HepG2 (cell line): ENCODE data around the gene GRAMD4. TPM values are rescaled to one million over a fixed set of nuclear protein-coding genes. Genes with fewer than 3 reads are reported as not detected.

Source experiments
- BORCS8-MEF2B ChIP-seq: sonication (generic); formaldehyde crosslinking; IDR thresholded peaks from 2 replicates; pipeline ENCODE4 v1.8.0; 2022; ENCODE audit warnings: mild to moderate bottlenecking, missing genetic modification reagents
- MIER2 ChIP-seq: IDR thresholded peaks from 2 replicates; pipeline ENCODE4 v1.6.1; 2016; ENCODE audit warnings: missing biosample characterization, missing genetic modification reagents
- NCOA5 ChIP-seq: sonication (generic); formaldehyde crosslinking; IDR thresholded peaks from 2 replicates; pipeline ENCODE4 v1.4.0; 2020; ENCODE audit warnings: missing genetic modification reagents
- NR2F1 ChIP-seq, 2 experiments: fragments of 450-650 bp in 1 of 2; formaldehyde crosslinking in 1 of 2; IDR thresholded peaks; 2 replicates each; pipeline versions ENCODE4 v1.5.0 to v1.6.1; 2016 to 2020; ENCODE audit warnings: mild to moderate bottlenecking in 1 of 2, missing compliant biosample characterization in 1 of 2, missing genetic modification reagents in 1 of 2, moderate library complexity in 1 of 2
- PAWR ChIP-seq: sonication (generic); formaldehyde crosslinking; IDR thresholded peaks from 2 replicates; pipeline ENCODE4 v1.4.0; 2020; ENCODE audit warnings: missing genetic modification reagents, mild to moderate bottlenecking, borderline replicate concordance
- TEAD2 ChIP-seq: sonication (generic); formaldehyde crosslinking; IDR thresholded peaks from 2 replicates; pipeline ENCODE4 v1.9.0; 2021; ENCODE audit warnings: missing genetic modification reagents
- U2AF2 ChIP-seq: fragments of 200-400 bp; formaldehyde crosslinking; IDR thresholded peaks from 2 replicates; pipeline ENCODE4 v1.6.1; 2017; ENCODE audit warnings: low read depth, mild to moderate bottlenecking, low read length
- ZNF225 ChIP-seq: sonication (generic); formaldehyde crosslinking; IDR thresholded peaks from 2 replicates; pipeline ENCODE4 v1.4.0; 2020; ENCODE audit warnings: mild to moderate bottlenecking, missing genetic modification reagents
- ZNF274 ChIP-seq: sonication (generic); formaldehyde crosslinking; IDR thresholded peaks from 2 replicates; pipeline ENCODE4 v1.5.1; 2020; ENCODE audit warnings: mild to moderate bottlenecking, missing genetic modification reagents
- ZNF510 ChIP-seq: sonication (generic); formaldehyde crosslinking; IDR thresholded peaks from 2 replicates; pipeline ENCODE4 v1.4.0; 2020; ENCODE audit warnings: low read depth, mild to moderate bottlenecking, missing genetic modification reagents
- ZNF577 ChIP-seq: sonication (generic); formaldehyde crosslinking; IDR thresholded peaks from 2 replicates; pipeline ENCODE4 v1.4.0; 2020; ENCODE audit warnings: mild to moderate bottlenecking, low read depth, missing genetic modification reagents, borderline replicate concordance
- ZNF589 ChIP-seq: sonication (generic); formaldehyde crosslinking; conservative IDR thresholded peaks from 2 replicates; pipeline ENCODE4 v1.8.0; 2022; ENCODE audit warnings: mild to moderate bottlenecking, moderate library complexity, missing genetic modification reagents
- ZNF597 ChIP-seq: sonication (generic); formaldehyde crosslinking; IDR thresholded peaks from 2 replicates; pipeline ENCODE4 v1.5.0; 2020; ENCODE audit warnings: missing genetic modification reagents
- ZNF646 ChIP-seq: sonication (generic); formaldehyde crosslinking; IDR thresholded peaks from 2 replicates; pipeline ENCODE4 v1.9.0; 2021; ENCODE audit warnings: mild to moderate bottlenecking, missing genetic modification reagents
- ZNF740 ChIP-seq: sonication (generic); formaldehyde crosslinking; IDR thresholded peaks from 2 replicates; pipeline ENCODE4 v1.4.0; 2020; ENCODE audit warnings: missing genetic modification reagents
- ZSCAN22 ChIP-seq: sonication (generic); formaldehyde crosslinking; IDR thresholded peaks from 2 replicates; pipeline ENCODE4 v1.4.0; 2020; ENCODE audit warnings: mild to moderate bottlenecking, missing genetic modification reagents
- polyA plus RNA-seq, 8 experiments: library from polyadenylated mRNA; depleted of rRNA in 3 of 8; stranded (reverse) in 7 of 8; unstranded in 1 of 8; fragments of >200 nt; fragmentation: Illumina TruSeq in 4 of 8; extraction: Trizol in 4 of 8; gene quantifications; 2 replicates each; pipeline versions ENCODE4 v1.2.1 to v1.2.3, GENCODE V29; 2011 to 2016; ENCODE audit warnings: low read depth in 4 of 8, missing spikeins in 1 of 8, mixed read lengths in 1 of 8; ENCODE audit not compliant: insufficient read depth in 1 of 8
- total RNA-seq, 5 experiments: library from RNA; depleted of rRNA; stranded (reverse); fragments of >200 nt; fragmentation: Illumina TruSeq; extraction: Trizol; gene quantifications; 2 replicates each; pipeline ENCODE4 v1.2.3, GENCODE V29; 2016; ENCODE audit warnings: low read depth in 1 of 5
- TF ChIP-seq, protein P1 (sequence below): sonication (generic); formaldehyde crosslinking; IDR thresholded peaks from 2 replicates; pipeline ENCODE4 v1.4.0; 2020; ENCODE audit warnings: low read depth, mild to moderate bottlenecking, missing genetic modification reagents
- TF ChIP-seq, protein P2 (sequence below): sonication (generic); formaldehyde crosslinking; IDR thresholded peaks from 2 replicates; pipeline ENCODE4 v1.4.0; 2020; ENCODE audit warnings: missing genetic modification reagents, mild to moderate bottlenecking, borderline replicate concordance

The GRAMD4 gene
- total and polyA plus RNA-seq, 2 of the 13 experiments (the other 11 are each of a cell fraction or from before 2014, with no cell fraction given) = 15.2 to 15.7 TPM

DNA sequence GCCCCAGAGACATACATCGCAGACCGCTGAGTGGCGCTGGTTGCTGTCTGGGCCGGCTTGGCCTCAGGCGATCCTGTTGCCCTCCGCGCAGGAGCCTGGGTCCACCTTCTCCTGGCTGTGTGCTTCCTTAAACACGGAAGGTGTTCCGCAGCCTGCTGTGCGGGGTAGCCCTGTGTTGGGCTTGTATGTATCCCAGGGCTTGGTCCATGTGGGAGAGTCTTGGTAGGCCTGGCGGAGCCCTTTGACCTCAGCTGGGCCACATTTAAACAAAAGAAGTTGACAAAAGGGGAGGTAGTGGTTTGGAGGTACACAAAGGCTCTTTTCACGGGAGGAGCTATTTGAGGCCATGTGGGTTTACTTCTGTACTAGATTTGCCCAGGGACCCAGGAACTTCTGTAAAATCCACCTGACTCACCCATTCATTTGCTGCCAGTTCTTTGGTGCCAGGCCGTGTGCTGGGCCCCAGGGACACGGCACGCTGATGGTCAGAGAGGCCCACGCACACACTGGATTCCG is 11.0 kb upstream of the GRAMD4 start (continued):
- no peak for TF ChIP-seq ZNF577 (CRISPR knock-in tag)
- no peak for TF ChIP-seq NCOA5 (CRISPR knock-in tag)
- TF ChIP-seq MIER2 (CRISPR knock-in tag) = peak; percentile 55; the same call in 1 of the 2 replicates
- TF ChIP-seq, protein P1, sequence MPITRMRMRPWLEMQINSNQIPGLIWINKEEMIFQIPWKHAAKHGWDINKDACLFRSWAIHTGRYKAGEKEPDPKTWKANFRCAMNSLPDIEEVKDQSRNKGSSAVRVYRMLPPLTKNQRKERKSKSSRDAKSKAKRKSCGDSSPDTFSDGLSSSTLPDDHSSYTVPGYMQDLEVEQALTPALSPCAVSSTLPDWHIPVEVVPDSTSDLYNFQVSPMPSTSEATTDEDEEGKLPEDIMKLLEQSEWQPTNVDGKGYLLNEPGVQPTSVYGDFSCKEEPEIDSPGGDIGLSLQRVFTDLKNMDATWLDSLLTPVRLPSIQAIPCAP (CRISPR knock-in tag) = no peak
- no peak for TF ChIP-seq ZNF510 (CRISPR knock-in tag)
- peak; percentile 92 to 93 for TF ChIP-seq NR2F1 (CRISPR knock-in tag; IDR thresholded peaks at IDR 0.05)
- no peak for TF ChIP-seq ZNF225
- TF ChIP-seq ZNF646 (CRISPR knock-in tag) = no peak
- no peak for TF ChIP-seq U2AF2
- no peak for TF ChIP-seq ZNF740 (CRISPR knock-in tag)
- no peak for TF ChIP-seq PAWR (CRISPR knock-in tag)
- TF ChIP-seq ZNF274 = 0 out of 2 replicates have a peak, but pooled peaks have one; percentile 42
- TF ChIP-seq, protein P2, sequence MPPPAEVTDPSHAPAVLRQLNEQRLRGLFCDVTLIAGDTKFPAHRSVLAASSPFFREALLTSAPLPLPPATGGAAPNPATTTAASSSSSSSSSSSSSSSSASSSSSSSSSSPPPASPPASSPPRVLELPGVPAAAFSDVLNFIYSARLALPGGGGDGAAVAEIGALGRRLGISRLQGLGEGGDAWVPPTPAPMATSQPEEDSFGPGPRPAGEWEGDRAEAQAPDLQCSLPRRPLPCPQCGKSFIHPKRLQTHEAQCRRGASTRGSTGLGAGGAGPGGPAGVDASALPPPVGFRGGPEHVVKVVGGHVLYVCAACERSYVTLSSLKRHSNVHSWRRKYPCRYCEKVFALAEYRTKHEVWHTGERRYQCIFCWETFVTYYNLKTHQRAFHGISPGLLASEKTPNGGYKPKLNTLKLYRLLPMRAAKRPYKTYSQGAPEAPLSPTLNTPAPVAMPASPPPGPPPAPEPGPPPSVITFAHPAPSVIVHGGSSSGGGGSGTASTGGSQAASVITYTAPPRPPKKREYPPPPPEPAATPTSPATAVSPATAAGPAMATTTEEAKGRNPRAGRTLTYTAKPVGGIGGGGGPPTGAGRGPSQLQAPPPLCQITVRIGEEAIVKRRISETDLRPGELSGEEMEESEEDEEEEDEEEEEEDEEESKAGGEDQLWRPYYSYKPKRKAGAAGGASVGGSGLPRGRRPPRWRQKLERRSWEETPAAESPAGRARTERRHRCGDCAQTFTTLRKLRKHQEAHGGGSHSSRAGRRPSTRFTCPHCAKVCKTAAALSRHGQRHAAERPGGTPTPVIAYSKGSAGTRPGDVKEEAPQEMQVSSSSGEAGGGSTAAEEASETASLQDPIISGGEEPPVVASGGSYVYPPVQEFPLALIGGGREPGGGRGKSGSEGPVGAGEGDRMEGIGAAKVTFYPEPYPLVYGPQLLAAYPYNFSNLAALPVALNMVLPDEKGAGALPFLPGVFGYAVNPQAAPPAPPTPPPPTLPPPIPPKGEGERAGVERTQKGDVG (CRISPR knock-in tag) = 0 out of 2 replicates have a peak, but pooled peaks have one; percentile 32
- no peak for TF ChIP-seq ZNF589 (CRISPR knock-in tag)
- TF ChIP-seq BORCS8-MEF2B (CRISPR knock-in tag) = no peak
- TF ChIP-seq ZNF597 (CRISPR knock-in tag) = no peak
- TF ChIP-seq TEAD2 (CRISPR knock-in tag) = no peak
- TF ChIP-seq ZSCAN22 = no peak
